HG03432 (cell line): ENCODE results near the gene PLCG2.
A peak's percentile ranks its signal among the peaks of the same experiment; 100 is the strongest.
"Not testable (repeated sequence)": the region's sequence is repeated elsewhere in the genome, so short reads cannot be mapped to it uniquely, and the experiment has no call there.

Source experiments
- ATAC-seq: cut with Tn5 transposase; IDR thresholded peaks from one replicate; pipeline ENCODE4 v1.9.1; 2021; ENCODE audit warnings: mild to moderate bottlenecking, moderate library complexity; ENCODE audit not compliant: unreplicated experiment

Gene PLCG2

DNA sequence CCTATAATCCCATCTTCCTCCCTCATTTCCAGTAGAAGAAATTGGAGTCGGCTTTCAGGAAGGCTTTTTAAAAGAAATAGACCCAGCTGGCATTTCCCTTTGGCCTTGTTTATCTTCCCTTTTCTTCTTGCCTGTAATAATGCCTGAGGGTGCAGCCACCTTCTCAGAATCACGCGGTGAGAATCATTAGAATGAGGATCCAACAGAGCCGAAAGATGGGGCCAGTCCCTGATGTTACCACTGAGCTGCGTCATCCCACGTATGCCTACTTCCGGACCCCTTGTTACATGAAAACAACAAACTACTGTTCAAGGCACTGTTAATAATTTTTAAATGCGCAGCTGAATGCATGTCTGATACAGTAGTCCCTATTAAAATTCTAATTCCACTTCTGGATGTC is 208.0 kb downstream of the PLCG2 start:
- no peak for ATAC-seq

DNA sequence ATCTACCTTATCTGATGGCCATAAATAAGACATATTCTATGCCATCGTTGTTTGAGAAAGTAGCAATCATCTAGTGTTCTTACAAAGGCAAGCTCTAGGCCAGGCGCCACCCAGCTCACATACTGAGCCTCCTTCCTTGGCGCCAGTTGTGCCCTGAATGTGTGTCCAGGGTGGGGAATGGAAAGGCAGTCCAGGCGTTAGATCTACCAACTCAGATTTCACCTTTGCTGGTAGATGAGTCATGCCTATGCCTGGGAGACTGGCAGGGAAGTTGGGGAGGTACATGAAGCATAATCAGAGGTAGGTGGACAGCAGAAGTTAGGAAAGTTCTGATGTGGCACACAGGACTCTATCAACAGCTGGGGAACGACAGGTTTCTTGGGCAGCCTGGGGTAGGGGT is 208.6 kb downstream of the PLCG2 start:
- ATAC-seq: no peak

DNA sequence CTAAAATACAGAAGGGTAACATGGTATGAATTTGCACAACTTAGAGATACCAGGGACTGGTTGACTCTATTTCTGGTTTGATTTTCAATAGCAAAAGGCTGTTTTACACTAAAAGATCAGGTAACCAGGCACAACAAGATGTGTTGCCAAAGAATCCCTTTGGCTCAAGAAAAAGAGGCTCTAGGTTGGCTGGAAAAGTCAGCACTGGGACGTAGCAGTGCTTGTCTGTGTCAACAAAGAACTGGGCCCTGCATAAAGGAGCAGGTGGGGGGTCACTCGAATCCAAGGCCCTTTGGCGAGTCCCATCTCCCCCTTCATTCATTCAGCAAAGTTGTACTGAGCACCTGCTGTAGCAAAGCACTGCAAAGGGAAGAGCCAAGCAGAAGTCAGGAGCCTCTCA is 213.8 kb downstream of the PLCG2 start:
- ATAC-seq: no peak

DNA sequence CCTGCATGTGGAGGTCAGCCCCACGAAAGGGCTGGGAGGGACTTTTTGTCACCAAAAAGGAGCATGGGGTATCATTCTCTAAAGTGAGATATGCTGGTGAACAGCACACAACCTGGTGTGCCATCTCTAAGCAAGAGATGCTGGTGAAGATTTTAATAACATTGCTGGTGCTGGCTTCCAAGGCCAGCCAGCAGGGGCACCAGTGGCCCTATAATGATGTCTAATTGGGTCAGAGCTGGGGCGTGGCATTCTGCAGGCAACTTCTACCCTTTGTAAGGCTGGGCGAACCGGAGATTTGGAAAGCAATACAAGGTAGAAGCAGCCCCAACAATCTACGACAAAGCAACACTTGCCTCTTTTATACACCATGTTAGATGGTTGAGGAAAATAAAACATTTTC is 215.4 kb downstream of the PLCG2 start:
- ATAC-seq: no peak

DNA sequence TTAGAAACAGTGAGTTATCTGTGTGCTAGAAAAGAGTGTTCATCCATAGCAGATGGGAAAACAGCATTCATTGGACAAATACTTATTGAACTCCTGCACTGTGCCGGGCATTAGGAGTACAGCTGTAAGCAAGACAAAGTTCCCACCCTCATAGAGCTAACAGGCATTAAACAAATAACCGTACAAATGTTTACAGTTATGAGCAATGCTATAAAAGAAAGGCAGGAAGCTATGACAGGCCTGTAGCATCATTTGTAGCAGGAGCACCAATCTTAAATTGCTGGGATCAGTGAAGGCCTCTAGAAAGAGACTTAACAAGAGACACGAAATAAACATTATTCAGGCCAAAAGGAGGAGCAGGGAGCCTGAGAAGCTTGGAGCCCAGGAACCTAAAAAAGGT is 216.6 kb downstream of the PLCG2 start:
- no peak for ATAC-seq

DNA sequence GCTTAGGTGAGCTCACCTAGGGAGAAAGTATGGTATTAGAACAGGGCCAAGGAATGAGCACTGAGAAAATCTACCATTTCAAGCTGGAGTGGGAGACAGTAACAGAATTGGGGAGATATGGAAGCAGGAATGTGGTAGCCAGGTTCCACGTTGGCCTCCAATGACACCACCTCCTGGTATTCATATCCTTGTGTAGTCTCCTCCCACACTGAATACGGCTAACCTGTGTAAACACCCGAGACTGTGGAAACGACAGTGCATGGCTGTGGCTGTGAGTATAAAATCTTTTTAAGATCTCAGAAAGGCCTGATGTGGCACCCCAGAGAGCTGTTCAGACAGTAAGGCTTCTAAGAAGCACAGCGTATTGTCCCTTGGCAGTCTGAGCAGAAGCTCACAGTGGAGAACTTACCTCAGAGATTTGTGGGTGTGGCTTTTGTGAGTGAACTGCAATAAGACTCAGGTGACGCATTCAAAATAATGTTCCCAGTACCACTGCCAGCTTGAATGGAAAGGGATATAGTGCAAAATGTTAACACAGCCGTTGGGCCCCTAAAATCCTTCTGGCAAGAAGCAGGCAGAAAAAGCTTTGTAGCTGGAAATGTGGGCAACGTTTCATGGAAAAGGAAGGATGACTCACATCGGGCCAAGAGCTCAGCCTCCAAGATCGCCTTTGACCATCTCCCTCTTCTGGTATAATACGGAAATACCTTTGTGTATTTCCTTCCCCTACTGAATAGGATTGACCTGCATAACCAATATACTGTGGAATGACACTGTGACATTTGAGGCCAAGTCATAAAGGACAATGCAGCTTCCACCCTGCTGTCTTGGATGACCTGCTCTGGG is 217.8 kb downstream of the PLCG2 start:
- no peak for ATAC-seq

- ATAC-seq: no peak
Measured at GRCh38 chr16:81997738-81998137, 218.6 kb downstream of the PLCG2 start.

DNA sequence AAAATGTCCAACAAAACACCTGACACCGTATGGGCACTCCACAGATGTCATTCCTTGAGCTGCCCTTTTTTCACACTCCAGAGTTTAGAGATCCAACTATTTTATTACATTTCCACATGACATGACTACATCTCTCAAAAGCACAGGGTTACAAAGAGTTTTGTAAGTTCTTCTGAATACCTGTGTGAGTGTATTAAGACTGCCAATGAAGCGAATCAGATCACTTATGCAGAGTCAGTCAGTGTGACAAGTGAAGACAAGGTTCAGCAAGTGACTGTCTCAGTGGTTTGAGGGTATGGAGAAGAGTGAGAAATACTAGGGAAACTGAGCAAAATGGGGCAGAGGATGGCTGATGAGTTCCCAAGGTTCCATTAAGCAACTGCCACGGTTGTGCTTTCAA is 223.7 kb downstream of the PLCG2 start:
- no peak for ATAC-seq

DNA sequence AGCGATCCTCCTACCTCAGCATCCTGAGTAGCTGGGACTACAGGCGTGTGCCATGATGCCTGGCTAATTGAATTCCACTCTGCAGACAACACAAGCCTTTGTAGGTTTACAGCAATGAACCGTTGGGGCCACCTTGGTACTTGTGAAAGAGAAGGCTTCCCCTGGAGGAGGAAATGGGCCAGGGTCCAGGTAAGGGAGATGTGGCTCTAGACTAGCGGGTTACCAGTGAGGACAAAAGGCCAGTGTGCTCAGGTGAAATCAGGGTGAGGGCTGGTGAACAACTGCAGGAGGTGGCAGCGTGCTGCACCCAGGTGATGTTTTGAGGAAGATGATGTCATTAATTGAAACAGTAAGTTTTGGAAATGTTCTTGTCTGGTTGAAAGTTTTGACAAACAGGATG is 225.5 kb downstream of the PLCG2 start:
- no peak for ATAC-seq

DNA sequence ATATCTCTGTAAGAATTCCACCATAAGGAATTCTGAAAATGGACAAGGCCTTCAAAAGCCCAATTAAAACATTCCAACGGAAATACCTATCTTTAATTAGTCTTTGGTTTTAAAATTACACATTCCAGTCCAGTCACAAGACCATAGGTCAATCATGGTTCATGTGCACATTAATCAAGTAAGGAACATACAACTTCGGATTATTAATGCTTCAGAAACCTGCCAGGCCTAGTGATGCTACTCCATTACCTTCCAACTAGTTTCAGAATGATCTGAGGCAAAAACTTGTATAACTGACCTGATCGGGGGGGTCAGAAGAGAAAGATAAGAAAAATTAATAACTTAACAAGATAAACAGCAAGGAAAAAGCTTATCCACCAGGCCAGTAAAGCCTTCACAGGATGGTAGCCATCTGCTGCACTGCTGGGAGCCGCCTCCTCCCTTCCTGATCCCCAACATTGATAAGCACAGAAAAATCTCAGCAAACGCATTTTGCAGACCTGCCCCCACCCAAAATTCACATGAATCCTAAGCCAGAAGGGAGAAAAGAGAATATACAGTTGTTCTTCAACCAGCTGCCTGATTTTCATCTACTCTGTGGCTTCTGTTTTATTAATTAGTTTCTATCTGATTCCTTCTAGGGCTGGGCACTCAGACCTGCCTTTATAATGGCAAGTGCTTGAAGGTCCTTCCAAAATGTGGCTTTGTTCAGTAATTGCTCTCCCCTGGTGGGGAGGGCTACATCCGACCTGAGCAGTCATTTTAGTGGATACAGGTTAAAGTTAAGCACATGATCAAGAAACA is 226.1 kb downstream of the PLCG2 start:
- ATAC-seq: no peak

- no peak for ATAC-seq
Measured at GRCh38 chr16:82006036-82006435, 226.9 kb downstream of the PLCG2 start.

DNA sequence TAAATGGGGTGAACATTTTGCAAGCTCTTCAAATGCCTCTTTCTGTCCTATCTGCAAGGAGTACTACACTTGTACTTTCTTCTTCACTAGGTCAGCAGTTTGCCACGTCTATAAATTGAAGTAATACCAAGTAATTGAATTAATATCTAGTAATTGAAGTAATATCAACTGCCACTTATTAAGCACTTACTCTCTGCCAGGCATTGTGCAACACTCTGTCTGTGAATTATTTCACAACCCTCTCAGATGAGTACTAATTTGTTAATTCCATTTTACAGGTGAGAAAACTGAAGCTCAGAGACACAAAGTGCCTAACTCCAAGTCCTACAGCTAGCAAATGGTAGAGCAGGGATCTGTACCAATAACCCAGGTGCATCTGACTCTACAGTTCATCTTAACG is 228.1 kb downstream of the PLCG2 start:
- ATAC-seq: no peak

DNA sequence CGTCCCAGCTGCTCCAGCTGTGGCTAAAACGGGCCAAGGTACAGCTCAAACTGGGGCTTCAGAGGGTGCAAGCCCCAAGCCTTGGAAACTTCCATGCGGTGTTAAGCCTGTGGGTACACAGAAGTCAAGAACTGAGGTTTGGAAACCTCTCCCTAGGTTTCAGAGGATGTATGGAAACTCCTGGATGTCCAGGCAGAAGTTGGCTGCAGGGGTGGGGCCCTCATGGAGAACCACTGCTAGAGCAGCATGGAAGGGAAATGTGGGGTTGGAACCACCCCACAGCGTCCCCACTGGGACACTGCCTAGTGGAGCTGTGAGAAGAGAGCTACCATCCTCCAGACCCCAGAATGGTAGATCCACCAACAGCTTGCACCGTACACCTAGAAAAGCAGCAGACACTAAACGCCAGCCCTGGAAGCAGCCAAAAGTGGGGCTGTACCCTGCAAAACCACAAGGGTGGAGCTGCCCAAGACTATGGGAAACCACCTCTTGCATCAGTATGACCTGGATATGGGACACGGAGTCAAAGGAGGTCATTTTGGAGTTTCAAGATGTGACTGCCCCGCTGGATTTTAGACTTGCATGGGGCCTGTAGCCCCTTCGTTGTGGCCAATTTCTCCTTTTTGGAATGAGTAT is 230.0 kb downstream of the PLCG2 start:
- ATAC-seq: no peak

GRCh38 chr16:82009789-82010188 is 230.7 kb downstream of the PLCG2 start:
- ATAC-seq: not testable (repeated sequence)

DNA sequence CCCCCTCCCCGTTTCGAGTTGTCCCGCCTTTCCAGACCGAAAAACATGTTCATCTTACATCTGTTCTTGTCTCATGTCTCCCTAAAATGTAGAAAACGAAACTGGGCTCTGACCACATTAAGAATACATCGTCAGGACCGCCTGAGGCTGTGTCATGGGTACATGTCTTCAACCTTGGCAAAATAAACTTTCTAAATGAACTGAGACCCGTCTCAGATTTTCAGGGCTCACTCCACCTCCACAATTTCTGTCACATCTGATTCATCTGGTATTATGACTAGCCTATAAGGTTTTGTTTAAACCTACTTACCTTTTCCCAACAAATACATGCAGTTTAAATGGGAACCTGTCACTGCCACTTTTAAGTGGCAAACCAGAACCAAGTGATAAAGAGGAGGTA is 231.6 kb downstream of the PLCG2 start:
- no peak for ATAC-seq

DNA sequence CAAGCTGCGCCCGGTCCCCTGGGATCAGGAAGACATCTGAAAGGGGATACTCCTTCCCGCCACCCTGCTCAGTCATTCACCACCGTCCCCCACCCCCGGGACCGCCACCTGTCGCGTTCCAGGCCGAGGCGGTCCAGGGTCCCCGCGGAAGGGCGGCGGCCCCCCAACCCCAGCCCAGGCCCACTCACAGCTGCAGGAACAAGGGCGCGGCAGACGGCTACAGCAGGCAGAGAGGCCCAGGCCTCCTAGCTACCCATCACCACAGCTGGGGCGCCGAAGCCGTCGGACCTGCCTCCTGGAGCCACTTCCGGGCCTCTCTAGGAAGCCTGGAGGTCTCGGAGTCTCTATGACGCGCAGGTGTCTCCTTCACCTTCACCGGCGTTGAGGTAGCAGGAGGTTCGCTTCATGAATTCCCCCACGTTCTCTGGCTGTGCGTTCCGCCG is 232.1 kb downstream of the PLCG2 start, which contains the start of gene SDR42E1:
SDR42E1 (minus strand) TSS at position 272 of the 443 bp plus-strand sequence. CDS start 10,612 bp downstream, outside the sequence.
- peak; percentile 96 for ATAC-seq
